SK-N-SH (cell line): ENCODE results near the gene MSRB2. TPM values are rescaled to one million over a fixed set of nuclear protein-coding genes. Genes with fewer than 3 reads are reported as not detected.

Experiments used
- CTCF ChIA-PET: fragments of 300-600, 350-600 bp; formaldehyde crosslinking; extraction: SDS; loops from one replicate; lab custom pipeline; 2021; lab: Yijun Ruan, JAX
- POLR2A ChIA-PET: fragments of 350-600 bp; sonication (Branson Sonifier 250); formaldehyde crosslinking; extraction: SDS; loops from one replicate; lab custom pipeline; 2020; ENCODE audit warnings: antibody characterized with exemption, inconsistent platforms; lab: Yijun Ruan, JAX
- DNase-seq: peaks from one replicate; pipeline ENCODE4 v3.0.0; 2012
- H2AFZ ChIP-seq: fragments of 200-600 bp; sonication (generic); 2 replicates; pipeline ENCODE4 v1.8.1; 2016; ENCODE audit warnings: antibody characterized with exemption, mild to moderate bottlenecking, low read depth
- H3F3A ChIP-seq: fragments of 200-600 bp; sonication (generic); replicated peaks from 2 replicates; pipeline ENCODE3; 2016; ENCODE audit warnings: antibody characterized with exemption, mild to moderate bottlenecking; ENCODE audit not compliant: insufficient read depth
- H3K27ac ChIP-seq, 2 experiments: fragments of 200-500 bp in 1 of 2; fragments of 200-600 bp in 1 of 2; sonication (Bioruptor generic) in 1 of 2; sonication (generic), shearing (Covaris generic) in 1 of 2; 2 replicates each; pipeline versions ENCODE4 v1.5.1 to v1.6.1; 2014 to 2016; ENCODE audit warnings: low read depth in 2 of 2, inconsistent platforms in 1 of 2, low read length in 1 of 2, mild to moderate bottlenecking in 1 of 2, mixed read lengths in 1 of 2
- H3K27me3 ChIP-seq: fragments of 200-600 bp; sonication (generic), shearing (Covaris generic); 2 replicates; pipeline ENCODE4 v1.6.1; 2016; ENCODE audit warnings: mixed run types; ENCODE audit not compliant: insufficient read depth
- H3K36me3 ChIP-seq, 2 experiments: fragments of 200-500 bp in 1 of 2; fragments of 200-600 bp in 1 of 2; sonication (Bioruptor generic) in 1 of 2; sonication (generic) in 1 of 2; replicated peaks in 1 of 2; 2 replicates each; pipeline versions ENCODE3 to v1.5.1; 2014 to 2016; ENCODE audit warnings: low read length in 1 of 2, mild to moderate bottlenecking in 1 of 2; ENCODE audit not compliant: insufficient read depth in 2 of 2, control insufficient read depth in 1 of 2
- H3K4me1 ChIP-seq, 2 experiments: fragments of 200-500 bp in 1 of 2; fragments of 200-600 bp in 1 of 2; sonication (Bioruptor generic) in 1 of 2; sonication (generic), shearing (Covaris generic) in 1 of 2; 2 replicates each; pipeline versions ENCODE4 v1.5.1 to v1.6.1; 2014 to 2016; ENCODE audit warnings: low read depth in 1 of 2, low read length in 1 of 2, mixed run types in 1 of 2; ENCODE audit not compliant: insufficient read depth in 2 of 2, control insufficient read depth in 1 of 2
- H3K4me2 ChIP-seq: fragments of 200-600 bp; sonication (generic), shearing (Covaris generic); 2 replicates; pipeline ENCODE4 v1.6.1; 2017; ENCODE audit warnings: mixed run types
- H3K4me3 ChIP-seq, 2 experiments: fragments of 200-500 bp in 1 of 2; fragments of 200-600 bp in 1 of 2; sonication (Bioruptor generic) in 1 of 2; sonication (generic), shearing (Covaris generic) in 1 of 2; 2 replicates each; pipeline versions ENCODE4 v1.5.1 to v1.8.1; 2014 to 2016; ENCODE audit warnings: low read depth in 2 of 2, inconsistent platforms in 1 of 2, low read length in 1 of 2, mild to moderate bottlenecking in 1 of 2, mixed read lengths in 1 of 2, moderate library complexity in 1 of 2
- H3K79me2 ChIP-seq: fragments of 200-600 bp; sonication (generic); 2 replicates; pipeline ENCODE4 v1.8.1; 2017; ENCODE audit warnings: mild to moderate bottlenecking; ENCODE audit not compliant: insufficient read depth
- H3K9ac ChIP-seq: fragments of 200-600 bp; sonication (generic); 2 replicates; pipeline ENCODE4 v1.6.1; 2017; ENCODE audit warnings: mixed run types
- H3K9me2 ChIP-seq: fragments of 200-600 bp; sonication (generic); 2 replicates; pipeline ENCODE4 v1.6.1; 2017; ENCODE audit warnings: mixed run types
- H3K9me3 ChIP-seq: fragments of 200-600 bp; sonication (generic); 2 replicates; pipeline ENCODE4 v1.6.1; 2017; ENCODE audit warnings: mixed run types, mild to moderate bottlenecking, moderate library complexity
- H4K20me1 ChIP-seq: fragments of 200-600 bp; sonication (generic); 2 replicates; pipeline ENCODE4 v1.6.1; 2017; ENCODE audit warnings: mild to moderate bottlenecking, mixed run types; ENCODE audit not compliant: insufficient read depth
- CTCF ChIP-seq: fragments of 200-600 bp; sonication (generic); IDR thresholded peaks from 2 replicates; pipeline ENCODE4 v1.6.1; 2017; ENCODE audit warnings: antibody characterized with exemption, mild to moderate bottlenecking, moderate library complexity
- EP300 ChIP-seq, 2 experiments: IDR thresholded peaks; 2 replicates each; pipeline versions ENCODE4 v1.4.0 to v1.6.1; 2012; ENCODE audit warnings: borderline replicate concordance in 1 of 2, low read depth in 1 of 2, low read length in 1 of 2
- FOSL2 ChIP-seq: IDR thresholded peaks from 2 replicates; pipeline ENCODE4 v1.4.0; 2012; ENCODE audit warnings: low read depth, mild to moderate bottlenecking, moderate library complexity, borderline replicate concordance
- FOXJ3 ChIP-seq: sonication (generic); formaldehyde crosslinking; IDR thresholded peaks from 2 replicates; pipeline ENCODE4 v1.5.1; 2020; ENCODE audit warnings: mild to moderate bottlenecking, missing genetic modification reagents
- FOXM1 ChIP-seq: IDR thresholded peaks from 2 replicates; pipeline ENCODE4 v1.4.0; 2012; ENCODE audit warnings: low read depth, mild to moderate bottlenecking
- GABPA ChIP-seq: IDR thresholded peaks from 2 replicates; pipeline ENCODE4 v1.4.0; 2012; ENCODE audit warnings: low read depth, mild to moderate bottlenecking
- GATA2 ChIP-seq: sonication (generic); formaldehyde crosslinking; IDR thresholded peaks from 2 replicates; pipeline ENCODE4 v1.5.0; 2020; ENCODE audit warnings: mild to moderate bottlenecking, missing genetic modification reagents
- MXI1 ChIP-seq: IDR thresholded peaks from 2 replicates; pipeline ENCODE4 v1.6.1; 2012; ENCODE audit warnings: mild to moderate bottlenecking, low read depth, low read length, improper control_type of control experiment
- NFIC ChIP-seq: IDR thresholded peaks from 2 replicates; pipeline ENCODE4 v1.4.0; 2012; ENCODE audit warnings: borderline replicate concordance
- PBX3 ChIP-seq: IDR thresholded peaks from 2 replicates; pipeline ENCODE4; 2012
- RAD21 ChIP-seq: IDR thresholded peaks from 2 replicates; pipeline ENCODE4 v1.6.1; 2012; ENCODE audit warnings: mild to moderate bottlenecking, low read length
- REST ChIP-seq: IDR thresholded peaks from 2 replicates; pipeline ENCODE4 v1.6.1; 2012; ENCODE audit warnings: mild to moderate bottlenecking, low read depth, low read length, moderate library complexity
- RFX5 ChIP-seq: IDR thresholded peaks from 2 replicates; pipeline ENCODE4 v1.6.1; 2012; ENCODE audit warnings: mild to moderate bottlenecking, improper control_type of control experiment, low read length
- SIN3A ChIP-seq: IDR thresholded peaks from 2 replicates; pipeline ENCODE4 v1.6.1; 2012; ENCODE audit warnings: low read depth, mild to moderate bottlenecking, low read length, moderate library complexity, borderline replicate concordance
- SMC3 ChIP-seq: IDR thresholded peaks from 2 replicates; pipeline ENCODE4 v1.6.1; 2012; ENCODE audit warnings: low read depth, low read length, improper control_type of control experiment
- TAF1 ChIP-seq: IDR thresholded peaks from 2 replicates; pipeline ENCODE4 v1.6.1; 2012; ENCODE audit warnings: low read depth, mild to moderate bottlenecking, low read length, moderate library complexity, borderline replicate concordance
- USF2 ChIP-seq: fragments of 150-350 bp; IDR thresholded peaks from 2 replicates; pipeline ENCODE4 v1.6.1; 2017; ENCODE audit warnings: antibody characterized with exemption, low read length, low read depth, borderline replicate concordance
- ZBTB33 ChIP-seq: IDR thresholded peaks from 2 replicates; pipeline ENCODE4 v1.4.0; 2012; ENCODE audit warnings: low read depth, borderline replicate concordance
- WGBS: methylation state at CpG from one replicate; pipeline ENCODE4 v1.1.6; 2017; ENCODE audit warnings: low lambda C conversion rate; 5-methylcytosine and 5-hydroxymethylcytosine counted together
- polyA plus RNA-seq, 3 experiments: library from polyadenylated mRNA; depleted of rRNA; stranded (reverse); fragments of >200 nt; gene quantifications; 2 replicates each; pipeline ENCODE4 v1.2.3, GENCODE V29; 2012

The MSRB2 gene
- polyA plus RNA-seq, 1 of the 3 experiments (the other 2 are of a cell fraction), result 44.0 TPM

GRCh38 chr10:23081891-23082290 lies 13.5 kb upstream of the MSRB2 start:
- no peaks in the 10 kb centered on the region for H3K36me3 ChIP-seq
- no peak overlapping the region for H3K9ac ChIP-seq
- H3K27ac ChIP-seq, result no peak overlapping the region; a peak in 1 of 4 replicates
- no peak overlapping the region for H3K4me2 ChIP-seq
- no peaks in the 10 kb centered on the region for H3K9me3 ChIP-seq
- H3K79me2 ChIP-seq, result no peaks in the 10 kb centered on the region
- 74% methylated on average over 4 of the region's 4 CpGs for WGBS
- ChIA-PET CTCF (interaction anchor here (0.9 to 1.6 kb wide), 2 partner anchors 92 to 739 kb away, joined by 3 to 6 read pairs; no protein-coding TSS in a partner anchor), POLR2A (no interaction called here)
- TF ChIP-seq CTCF (peak; percentile 29; the same call in 1 of the 2 replicates), NFIC (no peak), RAD21 (peak; percentile 33), EP300 (IDR thresholded peaks at IDR 0.05; ENCODE audit: borderline replicate concordance in 1 of 2, low read depth in 1 of 2, low read length in 1 of 2) (no peak)
- no peaks in the 10 kb centered on the region for H4K20me1 ChIP-seq
- H3K4me3 ChIP-seq, result no peak overlapping the region
- no peaks in the 10 kb centered on the region for H3K27me3 ChIP-seq
- no peaks in the 10 kb centered on the region for H3K9me2 ChIP-seq
- H2AFZ ChIP-seq, result no peak overlapping the region
- peaks cover 0 to 9% of the 10 kb centered on the region in 2 experiments; a peak in 2 of 4 replicates for H3K4me1 ChIP-seq
- DNase-seq, result no peak
- no peaks in the 10 kb centered on the region for H3F3A ChIP-seq

- TF ChIP-seq EP300 (IDR thresholded peaks at IDR 0.05; ENCODE audit: borderline replicate concordance in 1 of 2, low read depth in 1 of 2, low read length in 1 of 2) (no peak), REST (no peak), SIN3A (no peak), GABPA (no peak), FOSL2 (no peak), GATA2 (CRISPR knock-in tag) (no peak), SMC3 (no peak), MXI1 (no peak), RFX5 (no peak), PBX3 (no peak; the same call in 1 of the 2 replicates), TAF1 (no peak), USF2 (no peak), FOXJ3 (no peak), FOXM1 (no peak), ZBTB33 (no peak)
- H3K27me3 ChIP-seq, result no peaks in the 10 kb centered on the region
- H3K4me1 ChIP-seq, result no peaks in the 10 kb centered on the region
- no peak overlapping the region for H3K4me2 ChIP-seq
- ChIA-PET CTCF (interaction anchor here (0.5 kb wide), 1 partner anchor 462 kb away, joined by 3 read pairs; no protein-coding TSS in a partner anchor), POLR2A (no interaction called here)
- H2AFZ ChIP-seq, result no peak overlapping the region
- H3K79me2 ChIP-seq, result no peaks in the 10 kb centered on the region
- H3K9me3 ChIP-seq, result no peaks in the 10 kb centered on the region; the same call in 1 of the 2 replicates
- H3K9ac ChIP-seq, result no peak overlapping the region
- no peak for DNase-seq
- H3F3A ChIP-seq, result peaks cover 4% of the 10 kb centered on the region
- no peak overlapping the region for H3K4me3 ChIP-seq
- no peaks in the 10 kb centered on the region for H3K9me2 ChIP-seq
- no peak overlapping the region for H3K27ac ChIP-seq
- no peaks in the 10 kb centered on the region for H4K20me1 ChIP-seq
- H3K36me3 ChIP-seq, result no peaks in the 10 kb centered on the region
These were observed 6.8 kb upstream of the MSRB2 start for GRCh38 chr10:23088609-23089008.
